Ovary (tissue), 9 donors: ENCODE data around the gene RNASE12. TPM values are rescaled to one million over a fixed set of nuclear protein-coding genes. Genes with fewer than 3 reads are reported as not detected.
"Not testable (repeated sequence)": the region's sequence is repeated elsewhere in the genome, so short reads cannot be mapped to it uniquely, and the experiment has no call there.

Experiments used
- DNase-seq, 5 donors: peaks; one replicate each; pipeline ENCODE4 v3.0.0-alpha.2; 2019 to 2020
- H3K27ac ChIP-seq, 2 donors: fragments of 200-600 bp; one replicate each; pipeline versions ENCODE4 v1.5.1 to v1.8.0; 2019 to 2022
- H3K27me3 ChIP-seq: fragments of 200-600 bp; one replicate; pipeline ENCODE4 v1.8.0; 2022
- H3K36me3 ChIP-seq: fragments of 200-600 bp; sonication (generic); one replicate; pipeline ENCODE4 v1.5.1; 2019
- H3K4me1 ChIP-seq: one replicate; pipeline ENCODE4 v1.8.1; 2013; ENCODE audit warnings: mild to moderate bottlenecking, moderate library complexity; ENCODE audit not compliant: insufficient read depth
- H3K4me3 ChIP-seq: fragments of 200-600 bp; sonication (generic); one replicate; pipeline ENCODE4 v1.5.1; 2017
- H3K9me3 ChIP-seq, 2 donors: fragments of 200-600 bp in 1 of 2; sonication (generic) in 1 of 2; one replicate each; pipeline versions ENCODE4 v1.5.1 to v1.8.1; 2013 to 2019; ENCODE audit warnings: mild to moderate bottlenecking in 1 of 2, moderate library complexity in 1 of 2
- CTCF ChIP-seq, 3 donors: fragments of 450-650 bp in 2 of 3; fragments of 200-600 bp in 1 of 3; IDR thresholded peaks; one replicate each; pipeline versions ENCODE4 v1.5.1 to v1.8.0; 2016 to 2022; ENCODE audit warnings: antibody characterized with exemption in 3 of 3, mild to moderate bottlenecking in 1 of 3
- EP300 ChIP-seq: sonication (generic); formaldehyde crosslinking; IDR thresholded peaks from one replicate; pipeline ENCODE4 v1.6.1; 2017; ENCODE audit warnings: antibody characterized with exemption
- POLR2A ChIP-seq: fragments of 450-650 bp; IDR thresholded peaks from one replicate; pipeline ENCODE4 v1.6.1; 2017; ENCODE audit warnings: antibody characterized with exemption, mild to moderate bottlenecking, moderate library complexity
- WGBS, 3 donors: extraction: QIAGEN DNeasy Blood & Tissue Kit in 1 of 3; methylation state at CpG; one replicate each; pipeline versions ENCODE4 v1.1.5 to v1.1.7; 2013 to 2017; 5-methylcytosine and 5-hydroxymethylcytosine counted together
- intact Hi-C, 4 donors: fragments of 100-400 bp; cut with DNase I; formaldehyde crosslinking; loops; one replicate each; pipeline versions ENCODE4 v1.11.0 to v1.15.1; 2022 to 2023
- polyA plus RNA-seq, 2 donors: library from polyadenylated mRNA; stranded (reverse); fragments of 200-250 nt in 1 of 2; fragments of 350-450 nt in 1 of 2; fragmentation: Illumina TruSeq in 1 of 2; extraction: RNeasy Lipid Tissue Mini Kit (QIAGEN cat#74804) in 1 of 2; gene quantifications; one replicate each; pipeline ENCODE4 v1.2.3, GENCODE V29; 2013 to 2014
- total RNA-seq, 7 donors: library from RNA; depleted of rRNA in 2 of 7; stranded (reverse); fragments of >200 nt in 2 of 7; fragmentation: NEBNext Ultra II Directional in 3 of 7; extraction: Animal tissue kit (Norgen Biotek cat#: 25700) in 3 of 7; gene quantifications; one replicate each; pipeline versions ENCODE4 v1.1.0 to v1.2.4, GENCODE V29; 2016 to 2023
- donor health status: DM: no; HTN: no; CAD: no; lungs with moderate emphysema.
- donor health status: DM: no; HTN: no; CAD: no.
- donor health status: Bipolar disorder and iron deficiency.
- donor health status: DM: yes; HTN: yes; CAD: no.
- donor health status: DM: no; HTN: no; CAD: no.
- donor health status: DM: yes; HTN: yes; CAD: no.

Gene RNASE12
- total and polyA plus RNA-seq, 9 donors = not detected

DNA sequence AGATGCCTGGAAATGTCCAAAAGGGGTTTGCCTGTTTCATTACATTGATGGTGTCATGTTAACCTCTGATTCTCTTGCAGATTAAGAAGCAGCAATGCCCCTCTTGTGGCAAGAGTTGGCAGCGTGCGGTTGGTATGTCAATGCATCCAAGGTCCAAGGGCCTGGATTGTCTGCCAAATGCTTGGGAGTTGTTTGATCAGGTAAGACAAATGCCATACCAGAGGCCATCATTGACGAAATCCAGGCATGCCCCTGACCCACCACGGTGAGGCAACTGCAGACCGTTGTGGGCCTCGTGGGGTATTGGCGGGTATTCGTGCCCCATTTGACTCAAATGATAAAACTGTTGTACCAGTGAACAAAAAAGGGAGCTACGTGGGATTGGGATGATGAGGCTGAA, 11.4 kb upstream of the RNASE12 start:
- 86 to 90% (median 88%) methylated on average over 9 of the region's 9 CpGs for WGBS, 3 donors
- no peaks in the 10 kb centered on the region for H3K9me3 ChIP-seq
- intact Hi-C loops = no loop called here
- DNase-seq = no peak
- TF ChIP-seq CTCF (IDR thresholded peaks at IDR 0.05) (no peak), EP300 (no peak), POLR2A (no peak)
- no peak overlapping the region for H3K4me3 ChIP-seq
- H3K36me3 ChIP-seq = no peaks in the 10 kb centered on the region
- H3K4me1 ChIP-seq = no peaks in the 10 kb centered on the region
- H3K27ac ChIP-seq = no peak overlapping the region
- H3K27me3 ChIP-seq = no peaks in the 10 kb centered on the region

DNA sequence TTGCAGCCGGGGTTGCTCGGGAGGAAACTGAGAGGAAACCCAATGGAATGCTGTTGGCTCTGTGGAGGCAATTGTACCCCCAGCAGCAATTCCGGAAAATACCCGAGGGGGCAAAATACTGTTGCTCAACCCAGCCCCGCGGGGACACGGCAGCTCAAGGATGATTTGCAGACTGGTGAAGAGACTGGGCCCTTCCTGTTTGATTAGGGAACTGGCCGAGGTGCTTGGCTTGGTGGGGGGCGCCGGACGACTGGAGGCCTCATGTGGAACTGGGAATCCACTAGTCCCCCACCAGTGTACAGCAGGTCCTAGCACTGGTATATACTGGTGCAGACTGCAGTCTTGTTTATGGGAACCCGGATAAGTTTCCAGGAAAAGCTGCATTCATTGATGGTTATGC, 10.3 kb upstream of the RNASE12 start:
- Histone ChIP-seq H3K36me3 (no peaks in the 10 kb centered on the region), H3K9me3 (no peaks in the 10 kb centered on the region), H3K27ac (no peak overlapping the region), H3K27me3 (no peaks in the 10 kb centered on the region), H3K4me1 (no peaks in the 10 kb centered on the region), H3K4me3 (no peak overlapping the region)
- intact Hi-C loops = no loop called here
- DNase-seq = no peak
- no peak for TF ChIP-seq EP300
- TF ChIP-seq POLR2A = no peak
- no peak for TF ChIP-seq CTCF (IDR thresholded peaks at IDR 0.05)
- WGBS, 3 donors = 75 to 80% (median 79%) methylated on average over 12 of the region's 12 CpGs

GRCh38 chr14:20597108-20597507, 5.9 kb upstream of the RNASE12 start:
- TF ChIP-seq CTCF (IDR thresholded peaks at IDR 0.05) = no peak
- no peak for TF ChIP-seq EP300
- TF ChIP-seq POLR2A = no peak

GRCh38 chr14:20595726-20596125, 4.5 kb upstream of the RNASE12 start:
- H3K27me3 ChIP-seq = not testable (repeated sequence)

More at GRCh38 chr14:20597108-20597507, 5.9 kb upstream of the RNASE12 start:
- no peaks in the 10 kb centered on the region for H3K36me3 ChIP-seq
- no peak overlapping the region for H3K27ac ChIP-seq
- DNase-seq = no peak
- no peaks in the 10 kb centered on the region for H3K27me3 ChIP-seq
- intact Hi-C loops = no loop called here
- 54 to 82% (median 71%) methylated on average over 1 of the region's 1 CpG for WGBS, 3 donors
- no peaks in the 10 kb centered on the region for H3K9me3 ChIP-seq
- H3K4me3 ChIP-seq = no peak overlapping the region
- no peaks in the 10 kb centered on the region for H3K4me1 ChIP-seq

GRCh38 chr14:20592574-20592973, 1.4 kb upstream of the RNASE12 start:
- DNase-seq = no peak
- Histone ChIP-seq H3K36me3 (no peaks in the 10 kb centered on the region), H3K4me1 (no peaks in the 10 kb centered on the region), H3K9me3 (no peaks in the 10 kb centered on the region), H3K27me3 (no peaks in the 10 kb centered on the region), H3K27ac (no peak overlapping the region), H3K4me3 (no peak overlapping the region)
- TF ChIP-seq EP300 (no peak), POLR2A (no peak), CTCF (IDR thresholded peaks at IDR 0.05) (no peak)
- 42 to 47% (median 44%) methylated on average over 1 of the region's 1 CpG for WGBS, 3 donors
- intact Hi-C loops = no loop called here

More at GRCh38 chr14:20595726-20596125, 4.5 kb upstream of the RNASE12 start:
- H3K4me3 ChIP-seq, H3K36me3 ChIP-seq, H3K9me3 ChIP-seq, H3K27ac ChIP-seq, DNase-seq, H3K4me1 ChIP-seq, intact Hi-C loops: not testable (repeated sequence)
- WGBS, 3 donors = 93 to 96% (median 94%) methylated on average over 3 of the region's 3 CpGs
